IMR-90 (cell line): ENCODE data around the gene AP2A1. TPM values are rescaled to one million over a fixed set of nuclear protein-coding genes. Genes with fewer than 3 reads are reported as not detected.

Experiments
- ATAC-seq: fragments of 200-7000 bp; cut with Tn5 transposase; 2 replicates; pipeline ENCODE4 v1.9.1; 2020; ENCODE audit warnings: low read depth, mild to moderate bottlenecking, moderate library complexity
- BruUV-seq: library from RNA; stranded (reverse); fragments of 400-500 nt; replicated peaks from 2 replicates; lab custom pipeline; 2021; lab: Mats Ljungman, UMichigan
- CTCF ChIA-PET: fragments of 300-600 bp; formaldehyde crosslinking; extraction: SDS; loops from one replicate; lab custom pipeline; 2021; ENCODE audit warnings: antibody characterized with exemption; lab: Yijun Ruan, JAX
- POLR2A ChIA-PET: fragments of 300-600 bp; sonication (Branson Sonifier 250); formaldehyde crosslinking; loops from one replicate; lab custom pipeline; 2022; ENCODE audit warnings: antibody characterized with exemption; ENCODE audit not compliant: unreplicated experiment; lab: Charles Lee
- DNase-seq: peaks from one replicate; pipeline ENCODE4 v3.0.0; 2013
- H2AFZ ChIP-seq: replicated peaks from 2 replicates; pipeline ENCODE3; 2013; ENCODE audit warnings: low read length, mild to moderate bottlenecking; ENCODE audit not compliant: poor library complexity
- H2AK5ac ChIP-seq: 2 replicates; pipeline ENCODE4 v1.6.1; 2013; ENCODE audit warnings: low read depth, low read length, inconsistent platforms
- H2AK9ac ChIP-seq: replicated peaks from 2 replicates; pipeline ENCODE3; 2013; ENCODE audit warnings: mild to moderate bottlenecking, low read depth, low read length, moderate library complexity; ENCODE audit not compliant: poor library complexity
- H2BK120ac ChIP-seq: 2 replicates; pipeline ENCODE4 v1.6.1; 2013; ENCODE audit warnings: low read depth, low read length, inconsistent platforms
- H2BK15ac ChIP-seq: 3 replicates; pipeline ENCODE4 v1.6.1; 2013; ENCODE audit warnings: low read depth, low read length, inconsistent platforms
- H2BK20ac ChIP-seq: 2 replicates; pipeline ENCODE4 v1.6.1; 2013; ENCODE audit warnings: low read depth, mild to moderate bottlenecking, inconsistent platforms, low read length, moderate library complexity
- H2BK5ac ChIP-seq: 2 replicates; pipeline ENCODE4 v1.6.1; 2013; ENCODE audit warnings: mild to moderate bottlenecking, low read depth, low read length, inconsistent platforms; ENCODE audit not compliant: poor library complexity, severe bottlenecking
- H3K14ac ChIP-seq: replicated peaks from 2 replicates; pipeline ENCODE4 v1.6.1; 2013; ENCODE audit warnings: low read depth, low read length, inconsistent platforms
- H3K18ac ChIP-seq: 2 replicates; pipeline ENCODE4 v1.6.1; 2013; ENCODE audit warnings: low read depth, low read length, control low read depth
- H3K23ac ChIP-seq: 2 replicates; pipeline ENCODE4 v1.6.1; 2013; ENCODE audit warnings: low read depth, low read length, inconsistent platforms
- H3K27ac ChIP-seq: 2 replicates; pipeline ENCODE4 v1.5.1; 2013; ENCODE audit warnings: mild to moderate bottlenecking, control low read depth, low read length; ENCODE audit not compliant: insufficient read depth
- H3K27me3 ChIP-seq: 2 replicates; pipeline ENCODE4 v1.6.1; 2013; ENCODE audit warnings: low read length; ENCODE audit not compliant: control insufficient read depth, insufficient read depth
- H3K36me3 ChIP-seq: 2 replicates; pipeline ENCODE4 v1.6.1; 2013; ENCODE audit warnings: low read length, mixed read lengths; ENCODE audit not compliant: control insufficient read depth, insufficient read depth
- H3K4ac ChIP-seq: 2 replicates; pipeline ENCODE4 v1.6.1; 2013; ENCODE audit warnings: low read depth, low read length, inconsistent platforms
- H3K4me1 ChIP-seq: 2 replicates; pipeline ENCODE4 v1.6.1; 2013; ENCODE audit warnings: low read length, mixed read lengths; ENCODE audit not compliant: control insufficient read depth, insufficient read depth
- H3K4me2 ChIP-seq: 2 replicates; pipeline ENCODE4 v1.6.1; 2013; ENCODE audit warnings: low read depth, mild to moderate bottlenecking, control low read depth, low read length, moderate library complexity
- H3K4me3 ChIP-seq: 2 replicates; pipeline ENCODE4 v1.5.1; 2013; ENCODE audit warnings: low read depth, mild to moderate bottlenecking, control low read depth, low read length, moderate library complexity; ENCODE audit not compliant: insufficient read depth
- H3K56ac ChIP-seq: 2 replicates; pipeline ENCODE4 v1.6.1; 2013; ENCODE audit warnings: low read length, inconsistent platforms; ENCODE audit not compliant: insufficient read depth; ENCODE audit errors: extremely low read depth
- H3K79me1 ChIP-seq, 2 experiments: 2 replicates each; pipeline ENCODE4 v1.6.1; 2013; ENCODE audit warnings: low read length in 2 of 2, inconsistent platforms in 1 of 2, low read depth in 1 of 2
- H3K9ac ChIP-seq: 2 replicates; pipeline ENCODE4 v1.6.1; 2013; ENCODE audit warnings: low read depth, low read length, control low read depth
- H3K9me1 ChIP-seq: 2 replicates; pipeline ENCODE4 v1.6.1; 2013; ENCODE audit warnings: low read length, inconsistent platforms; ENCODE audit not compliant: insufficient read depth
- H3K9me3 ChIP-seq: 2 replicates; pipeline ENCODE4 v1.6.1; 2013; ENCODE audit warnings: low read length; ENCODE audit not compliant: control insufficient read depth, insufficient read depth
- H4K20me1 ChIP-seq: 2 replicates; pipeline ENCODE4 v1.6.1; 2013; ENCODE audit warnings: low read length, inconsistent platforms; ENCODE audit not compliant: insufficient read depth
- H4K5ac ChIP-seq: 2 replicates; pipeline ENCODE4 v1.6.1; 2013; ENCODE audit warnings: mild to moderate bottlenecking, low read depth, low read length, control low read depth
- H4K8ac ChIP-seq, 2 experiments: 2 replicates each; pipeline ENCODE4 v1.6.1; 2013; ENCODE audit warnings: low read depth in 2 of 2, low read length in 2 of 2, control low read depth in 1 of 2, inconsistent platforms in 1 of 2
- H4K91ac ChIP-seq: 2 replicates; pipeline ENCODE4 v1.6.1; 2013; ENCODE audit warnings: low read depth, low read length, inconsistent platforms; ENCODE audit not compliant: insufficient read depth
- BHLHE40 ChIP-seq: fragments of 150-350 bp; IDR thresholded peaks from 2 replicates; pipeline ENCODE4 v1.6.1; 2016; ENCODE audit warnings: mild to moderate bottlenecking, low read depth, low read length
- CEBPB ChIP-seq: IDR thresholded peaks from 2 replicates; pipeline ENCODE4 v1.6.1; 2012; ENCODE audit warnings: low read depth, low read length, improper control_type of control experiment
- CHD1 ChIP-seq: IDR thresholded peaks from 2 replicates; pipeline ENCODE4 v1.6.1; 2012; ENCODE audit warnings: low read depth, low read length, improper control_type of control experiment
- FOS ChIP-seq: fragments of 150-350 bp; IDR thresholded peaks from 2 replicates; pipeline ENCODE4 v1.6.1; 2016; ENCODE audit warnings: low read depth, low read length
- MAFK ChIP-seq: IDR thresholded peaks from 2 replicates; pipeline ENCODE4 v1.6.1; 2012; ENCODE audit warnings: low read depth, low read length, improper control_type of control experiment
- MXI1 ChIP-seq: IDR thresholded peaks from 2 replicates; pipeline ENCODE4 v1.6.1; 2012; ENCODE audit warnings: low read depth, mild to moderate bottlenecking, low read length, moderate library complexity, borderline replicate concordance
- NFE2L2 ChIP-seq: fragments of 150-350 bp; IDR thresholded peaks from 2 replicates; pipeline ENCODE4 v1.6.1; 2016; ENCODE audit warnings: low read depth, mild to moderate bottlenecking, low read length
- POLR2A ChIP-seq: IDR thresholded peaks from 2 replicates; pipeline ENCODE4 v1.6.1; 2012; ENCODE audit warnings: mild to moderate bottlenecking, low read depth, low read length
- RCOR1 ChIP-seq: IDR thresholded peaks from 2 replicates; pipeline ENCODE4 v1.6.1; 2012; ENCODE audit warnings: mild to moderate bottlenecking, low read length, improper control_type of control experiment; ENCODE audit not compliant: insufficient replicate concordance
- RFX5 ChIP-seq: IDR thresholded peaks from 2 replicates; pipeline ENCODE4 v1.8.0; 2012; ENCODE audit warnings: low read depth, mild to moderate bottlenecking, low read length, moderate library complexity
- SMC3 ChIP-seq: fragments of 150-350 bp; IDR thresholded peaks from 2 replicates; pipeline ENCODE4 v1.6.1; 2016; ENCODE audit warnings: low read depth, mild to moderate bottlenecking, antibody characterized with exemption, low read length, moderate library complexity
- USF2 ChIP-seq: fragments of 150-350 bp; IDR thresholded peaks from 2 replicates; pipeline ENCODE4 v1.6.1; 2017; ENCODE audit warnings: mild to moderate bottlenecking, antibody characterized with exemption, low read length, low read depth
- WGBS, 2 experiments: methylation state at CpG; one replicate each; pipeline versions ENCODE4 v1.1.5 to v1.1.7; 2013; ENCODE audit warnings: missing lambda C conversion rate in 2 of 2; ENCODE audit not compliant: insufficient read length in 1 of 2; ENCODE audit errors: extremely low coverage in 2 of 2; 5-methylcytosine and 5-hydroxymethylcytosine counted together
- dilution Hi-C: fragments of 300-500 bp; cut with HindIII; formaldehyde crosslinking; loops from one replicate; pipeline ENCODE4 v1.14.3; 2018; ENCODE audit warnings: low sequenced_read_pairs; ENCODE audit not compliant: unreplicated experiment
- in situ Hi-C: fragments of 300-500 bp; cut with MboI; formaldehyde crosslinking; loops from 3 replicates; pipeline ENCODE4 v1.14.3; 2019; ENCODE audit warnings: low sequenced_read_pairs, inconsistent platforms, mixed read lengths
- intact Hi-C: fragments of 100-400 bp; cut with micrococcal nuclease; formaldehyde crosslinking; loops from 2 replicates; pipeline ENCODE4 v1.10.0; 2022
- polyA plus RNA-seq, 3 experiments: library from polyadenylated mRNA; depleted of rRNA; stranded (reverse); fragments of >200 nt; gene quantifications; 2 replicates each; pipeline ENCODE4 v1.2.3, GENCODE V29; 2012; ENCODE audit warnings: low replicate concordance in 1 of 3
- total RNA-seq: library from RNA; depleted of rRNA; stranded (reverse); fragments of >200 nt; gene quantifications from 2 replicates; pipeline ENCODE4 v1.2.3, GENCODE V29; 2012
- TF ChIP-seq, protein P1 (sequence below): conservative IDR thresholded peaks from 2 replicates; pipeline ENCODE4 v1.5.1; 2012; ENCODE audit warnings: mild to moderate bottlenecking, low read depth, low read length, improper control_type of control experiment

The AP2A1 gene
- total and polyA plus RNA-seq, 2 of the 4 experiments (the other 2 are of a cell fraction), result 40.7 to 122 TPM

GRCh38 chr19:49835562-49835961 is 68.8 kb downstream of the AP2A1 start:
- Histone ChIP-seq H2BK20ac (no peak overlapping the region), H2AK9ac (no peak overlapping the region)
- in situ Hi-C loops, result no loop called here

More at GRCh38 chr19:49835562-49835961, 68.8 kb downstream of the AP2A1 start:
- no TSS peak for BruUV-seq
- H3K9ac ChIP-seq, result no peak overlapping the region
- no peak overlapping the region for H3K18ac ChIP-seq
- H3K23ac ChIP-seq, result no peak overlapping the region
- H2AK5ac ChIP-seq, result no peak overlapping the region
- no peaks in the 10 kb centered on the region for H3K4me1 ChIP-seq
- H2BK5ac ChIP-seq, result no peak overlapping the region
- intact Hi-C loops, result no loop called here
- no peak overlapping the region for H2BK15ac ChIP-seq
- no peak overlapping the region for H3K4ac ChIP-seq
- no peak for DNase-seq
- H3K9me1 ChIP-seq, result peaks cover 6% of the 10 kb centered on the region; the same call in 1 of the 2 replicates
- no peak overlapping the region for H3K27ac ChIP-seq
- no peak overlapping the region for H2AFZ ChIP-seq
- no peak for ATAC-seq
- POLR2A ChIA-PET, result no interaction called here
- no peaks in the 10 kb centered on the region for H3K27me3 ChIP-seq
- 100% methylated on average over 2 of the region's 12 CpGs; no CpG with 5 or more reads in 1 of the 2 experiments for WGBS, 2 experiments
- H2BK120ac ChIP-seq, result no peak overlapping the region
- no peak overlapping the region for H4K91ac ChIP-seq
- H4K20me1 ChIP-seq, result no peaks in the 10 kb centered on the region; the same call in 1 of the 2 replicates
- H3K36me3 ChIP-seq, result peaks cover 75% of the 10 kb centered on the region
- no peak overlapping the region for H3K4me2 ChIP-seq
- no peaks in the 10 kb centered on the region for H3K9me3 ChIP-seq
- dilution Hi-C loops, result no loop called here
- no peak overlapping the region for H3K4me3 ChIP-seq
- H4K8ac ChIP-seq, result no peak overlapping the region
- CTCF ChIA-PET, result no interaction called here
- H3K14ac ChIP-seq, result no peak overlapping the region
- peaks cover 0 to 24% of the 10 kb centered on the region in 2 experiments; a peak in 2 of 4 replicates for H3K79me1 ChIP-seq
- H3K56ac ChIP-seq, result no peak overlapping the region
- no peak overlapping the region for H4K5ac ChIP-seq
- TF ChIP-seq RCOR1, result no peak
- no peak for TF ChIP-seq CHD1
- TF ChIP-seq BHLHE40, result no peak
- no peak for TF ChIP-seq RFX5
- no peak for TF ChIP-seq USF2
- no peak for TF ChIP-seq FOS
- TF ChIP-seq MXI1, result no peak
- no peak for TF ChIP-seq MAFK
- no peak for TF ChIP-seq CEBPB
- no peak for TF ChIP-seq NFE2L2
- TF ChIP-seq SMC3, result no peak
- no peak for TF ChIP-seq POLR2A
- TF ChIP-seq, protein P1, sequence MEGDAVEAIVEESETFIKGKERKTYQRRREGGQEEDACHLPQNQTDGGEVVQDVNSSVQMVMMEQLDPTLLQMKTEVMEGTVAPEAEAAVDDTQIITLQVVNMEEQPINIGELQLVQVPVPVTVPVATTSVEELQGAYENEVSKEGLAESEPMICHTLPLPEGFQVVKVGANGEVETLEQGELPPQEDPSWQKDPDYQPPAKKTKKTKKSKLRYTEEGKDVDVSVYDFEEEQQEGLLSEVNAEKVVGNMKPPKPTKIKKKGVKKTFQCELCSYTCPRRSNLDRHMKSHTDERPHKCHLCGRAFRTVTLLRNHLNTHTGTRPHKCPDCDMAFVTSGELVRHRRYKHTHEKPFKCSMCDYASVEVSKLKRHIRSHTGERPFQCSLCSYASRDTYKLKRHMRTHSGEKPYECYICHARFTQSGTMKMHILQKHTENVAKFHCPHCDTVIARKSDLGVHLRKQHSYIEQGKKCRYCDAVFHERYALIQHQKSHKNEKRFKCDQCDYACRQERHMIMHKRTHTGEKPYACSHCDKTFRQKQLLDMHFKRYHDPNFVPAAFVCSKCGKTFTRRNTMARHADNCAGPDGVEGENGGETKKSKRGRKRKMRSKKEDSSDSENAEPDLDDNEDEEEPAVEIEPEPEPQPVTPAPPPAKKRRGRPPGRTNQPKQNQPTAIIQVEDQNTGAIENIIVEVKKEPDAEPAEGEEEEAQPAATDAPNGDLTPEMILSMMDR, result no peak
